ENCODE measurements around the gene WWOX.

Gene WWOX

DNA sequence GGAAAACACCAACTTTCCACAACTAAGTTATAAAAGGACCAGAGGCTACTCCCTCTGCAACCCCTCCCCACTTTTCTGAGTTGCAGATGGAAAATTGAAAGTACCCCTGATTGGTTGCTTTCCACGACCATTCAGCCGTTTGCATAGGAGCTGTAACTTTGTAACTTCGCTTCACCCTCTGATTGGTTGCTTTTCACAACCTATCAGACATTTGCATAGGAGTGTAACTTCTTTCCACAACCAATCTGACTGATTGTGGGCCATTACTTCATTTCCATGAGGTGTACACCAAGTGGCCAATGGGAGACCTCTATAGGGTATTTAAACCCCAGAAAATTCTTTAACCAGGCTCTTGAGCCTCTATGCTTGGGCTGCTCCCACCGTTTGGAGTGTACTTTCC is 644.1 kb downstream of the WWOX start:
- in situ Hi-C loops (cut with HindIII; ENCODE audit: low sequenced_read_pairs): no loop called here

- in situ Hi-C loops (cut with HindIII; ENCODE audit: low sequenced_read_pairs): no loop called here
Measured at GRCh38 chr16:78744099-78744498, 644.6 kb downstream of the WWOX start.

DNA sequence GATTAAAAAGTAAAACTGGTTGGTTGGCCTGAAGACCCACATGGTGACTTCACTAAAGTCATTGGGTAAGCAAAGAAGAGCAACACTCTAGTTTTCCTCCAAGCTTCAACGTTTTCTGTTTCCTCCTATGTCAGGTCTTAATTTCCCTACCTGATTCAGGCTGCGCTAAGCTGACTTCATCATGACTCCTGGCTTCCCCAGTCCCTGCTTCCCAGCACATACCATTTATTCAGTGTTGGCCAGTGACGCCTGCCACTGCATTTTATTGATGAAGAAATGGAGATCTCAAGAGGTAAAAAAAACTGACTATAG is 645.3 kb downstream of the WWOX start:
- in situ Hi-C loops (cut with HindIII; ENCODE audit: low sequenced_read_pairs): no loop called here

- in situ Hi-C loops (cut with HindIII; ENCODE audit: low sequenced_read_pairs): no loop called here
Measured at GRCh38 chr16:78745108-78746019, 645.9 kb downstream of the WWOX start.

DNA sequence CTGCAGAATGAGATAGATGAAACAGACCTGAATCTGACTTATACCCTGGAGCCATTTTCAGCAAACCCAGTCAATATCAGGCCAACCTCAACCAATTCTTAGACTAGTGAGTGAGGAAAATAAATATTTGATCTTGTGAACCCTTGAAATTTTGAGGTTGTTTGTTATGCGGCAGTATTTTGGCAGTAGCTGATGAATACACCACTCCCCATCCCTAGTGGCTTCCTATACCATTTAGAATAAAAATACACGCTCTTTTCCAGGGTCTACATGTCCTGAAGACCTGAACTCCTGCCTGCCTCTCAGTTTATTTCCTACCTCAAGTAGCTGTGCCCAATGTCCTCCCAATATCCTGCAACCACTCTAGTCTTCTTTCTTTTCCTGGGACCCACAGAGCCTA is 647.3 kb downstream of the WWOX start:
- in situ Hi-C loops (cut with HindIII; ENCODE audit: low sequenced_read_pairs): no loop called here

DNA sequence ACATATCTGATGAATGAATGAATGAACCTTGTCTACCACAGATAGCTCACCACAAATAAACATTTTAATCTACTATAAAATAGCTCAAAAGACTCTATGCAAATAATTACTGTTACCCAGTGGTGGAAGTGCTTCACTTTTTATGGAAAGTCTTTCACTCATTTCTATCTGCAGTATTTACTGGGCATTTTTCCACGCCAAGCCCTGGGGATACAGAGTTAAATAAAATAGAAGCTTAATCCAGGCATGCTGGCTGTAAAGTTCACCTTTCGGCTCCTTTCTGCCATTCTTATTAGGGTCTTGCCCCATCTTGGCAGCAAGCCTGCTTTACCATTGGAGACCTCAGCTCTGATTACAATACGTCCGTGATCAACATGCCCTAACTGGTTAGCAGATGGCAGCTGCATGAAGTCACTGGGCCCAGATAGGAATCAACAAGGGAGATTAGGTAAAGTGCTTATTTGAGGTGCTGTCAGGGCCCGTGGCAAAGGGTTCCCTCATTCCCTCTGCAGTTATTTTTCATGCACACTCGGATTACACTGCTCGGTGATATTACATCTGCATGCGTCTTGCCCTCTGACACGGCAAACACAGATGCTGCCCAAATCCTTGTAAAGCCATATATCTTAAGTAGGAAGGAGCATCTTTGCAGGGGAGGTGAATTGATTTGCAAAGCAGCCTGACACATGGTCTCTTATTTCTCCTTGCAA is 648.9 kb downstream of the WWOX start:
- in situ Hi-C loops (cut with HindIII; ENCODE audit: low sequenced_read_pairs): no loop called here

GRCh38 chr16:78749745-78750268 is 650.4 kb downstream of the WWOX start:
- in situ Hi-C loops (cut with HindIII; ENCODE audit: low sequenced_read_pairs): no loop called here

GRCh38 chr16:78750611-78751010 is 651.2 kb downstream of the WWOX start:
- in situ Hi-C loops (cut with HindIII; ENCODE audit: low sequenced_read_pairs): no loop called here

DNA sequence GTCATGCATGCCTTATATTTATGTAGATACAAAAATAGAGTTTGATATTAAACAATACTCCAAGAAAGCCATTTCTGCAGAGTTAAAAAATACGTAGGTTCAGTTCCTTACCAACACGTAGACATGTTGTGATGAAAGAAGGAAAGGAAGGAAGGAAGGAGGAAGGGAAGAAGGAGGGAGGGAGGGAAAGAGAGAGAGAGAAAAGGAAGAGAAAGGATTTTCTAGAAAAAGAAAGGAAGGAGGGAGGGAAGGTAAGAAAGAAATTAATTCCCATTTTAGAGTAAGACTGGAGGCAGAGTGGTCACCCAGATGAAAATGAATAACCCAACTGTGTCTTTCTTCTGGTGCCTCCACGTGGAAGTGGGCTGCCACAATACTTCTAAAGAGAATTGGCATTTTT is 652.1 kb downstream of the WWOX start:
- in situ Hi-C loops (cut with HindIII; ENCODE audit: low sequenced_read_pairs): no loop called here

GRCh38 chr16:78754713-78755112 is 655.3 kb downstream of the WWOX start:
- in situ Hi-C loops (cut with HindIII; ENCODE audit: low sequenced_read_pairs): no loop called here

DNA sequence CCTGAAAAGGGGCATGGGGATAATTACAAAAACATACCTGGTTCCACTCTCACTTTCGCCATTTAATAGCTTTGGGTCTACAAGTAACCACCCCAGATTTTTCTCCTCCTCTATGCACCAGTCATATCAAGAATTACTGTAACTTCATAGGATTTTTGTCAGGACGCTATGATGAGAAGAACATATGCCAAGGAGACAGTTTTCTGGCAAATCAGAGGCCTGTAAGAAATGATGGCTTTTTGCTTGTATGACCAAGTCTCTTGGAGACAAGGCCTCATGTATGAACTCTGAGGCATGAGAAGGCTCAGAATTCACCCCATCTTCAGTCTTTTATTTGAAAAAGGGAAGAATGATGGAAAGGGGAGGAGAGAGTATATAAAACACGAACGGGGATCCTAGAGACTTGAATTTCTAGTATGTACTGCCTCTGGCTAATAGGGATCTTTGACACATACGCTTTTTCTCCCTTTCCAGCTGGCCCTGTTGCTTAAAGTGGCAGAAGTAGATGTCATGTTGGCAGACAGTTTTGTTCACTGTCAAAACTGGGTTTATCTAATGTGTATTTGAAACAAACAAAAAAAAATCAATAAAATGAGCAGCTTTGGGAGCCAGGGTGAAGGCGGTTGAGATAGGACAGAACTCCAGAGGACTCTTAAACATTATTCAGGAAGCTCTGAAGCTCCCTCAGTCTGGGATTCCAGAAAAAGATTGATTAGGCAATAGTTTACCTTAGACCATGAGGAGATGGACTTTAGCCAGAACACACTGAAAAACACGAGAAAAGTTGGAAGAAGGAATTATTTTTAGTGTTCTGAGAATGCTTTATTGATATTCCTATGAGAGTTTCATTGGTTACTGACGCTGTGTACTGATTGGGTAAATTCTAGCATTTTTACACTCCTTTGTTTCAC is 656.6 kb downstream of the WWOX start:
- in situ Hi-C loops (cut with HindIII; ENCODE audit: low sequenced_read_pairs): no loop called here

- in situ Hi-C loops (cut with HindIII; ENCODE audit: low sequenced_read_pairs): no loop called here
Measured at GRCh38 chr16:78759596-78759995, 660.1 kb downstream of the WWOX start.

GRCh38 chr16:78760611-78761010 is 661.2 kb downstream of the WWOX start:
- in situ Hi-C loops (cut with HindIII; ENCODE audit: low sequenced_read_pairs): no loop called here

GRCh38 chr16:78761427-78761826 is 662.0 kb downstream of the WWOX start:
- in situ Hi-C loops (cut with HindIII; ENCODE audit: low sequenced_read_pairs): no loop called here

DNA sequence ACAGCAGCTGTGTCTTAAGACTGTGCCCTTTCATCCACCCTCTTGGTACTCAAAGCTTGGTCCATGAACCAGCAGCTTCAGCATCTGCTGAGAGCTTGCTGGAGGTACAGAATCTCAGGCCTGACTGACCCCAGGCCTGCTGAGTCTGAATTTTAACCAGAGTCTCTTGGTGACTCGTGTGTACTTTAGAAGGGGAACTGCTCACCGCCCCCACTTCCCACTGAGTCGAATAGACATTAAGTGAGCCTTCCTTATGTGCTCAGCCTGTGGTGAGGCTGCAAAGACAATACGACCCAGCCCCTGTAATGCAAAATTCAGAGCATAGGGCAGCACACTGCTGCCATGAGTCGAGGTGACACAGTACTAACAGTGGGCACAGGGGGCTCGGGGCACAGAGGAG is 662.8 kb downstream of the WWOX start:
- in situ Hi-C loops (cut with HindIII; ENCODE audit: low sequenced_read_pairs): no loop called here

DNA sequence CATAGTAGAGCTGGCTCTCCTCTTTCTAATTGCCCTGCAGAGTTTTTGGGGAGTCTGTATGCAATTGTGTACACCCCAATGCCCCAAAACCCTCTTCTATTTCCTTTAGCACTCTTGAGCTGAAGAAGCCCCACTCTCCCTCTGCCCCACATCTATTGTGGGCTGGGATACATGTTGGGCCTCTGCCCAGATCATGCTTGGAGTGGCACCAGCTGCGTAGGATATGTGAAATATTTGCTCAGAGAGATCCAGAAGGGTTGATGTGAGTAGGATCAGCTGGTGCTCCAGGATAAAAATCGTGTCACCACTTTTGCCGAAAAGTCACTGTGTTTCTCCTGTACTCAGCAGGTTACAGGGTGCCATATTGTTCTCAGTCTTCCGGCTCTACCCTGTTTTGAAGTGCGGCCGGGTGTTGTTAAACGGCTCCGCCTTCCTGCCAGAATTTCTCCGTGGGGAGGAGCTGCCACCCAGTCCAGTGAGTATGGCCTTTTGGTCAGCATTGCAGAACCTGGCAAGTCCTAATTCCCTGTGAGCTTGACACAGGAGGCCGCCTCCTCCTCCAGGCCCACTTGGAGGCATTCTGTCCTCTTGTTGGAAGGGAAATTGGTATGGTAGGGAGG is 664.5 kb downstream of the WWOX start:
- in situ Hi-C loops (cut with HindIII; ENCODE audit: low sequenced_read_pairs): no loop called here

DNA sequence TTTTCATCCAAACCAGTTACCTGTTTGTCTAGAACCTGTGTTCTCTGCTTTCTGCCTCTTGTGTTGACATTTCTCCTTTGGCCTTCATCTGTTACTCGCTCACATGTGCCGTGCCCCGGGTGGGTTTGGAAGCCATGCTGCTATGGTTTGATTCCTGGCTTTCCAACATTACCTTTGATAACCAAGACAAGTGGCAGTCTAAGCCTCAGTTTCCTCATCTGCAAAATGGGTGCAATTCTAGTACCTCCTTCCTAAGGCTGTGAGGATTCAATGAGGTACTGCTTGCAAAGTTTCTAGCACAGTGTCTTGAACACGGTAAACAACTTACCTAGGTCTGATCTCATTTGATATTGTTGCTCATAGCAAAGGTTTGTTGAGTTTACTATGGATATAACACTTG is 665.0 kb downstream of the WWOX start:
- in situ Hi-C loops (cut with HindIII; ENCODE audit: low sequenced_read_pairs): no loop called here

DNA sequence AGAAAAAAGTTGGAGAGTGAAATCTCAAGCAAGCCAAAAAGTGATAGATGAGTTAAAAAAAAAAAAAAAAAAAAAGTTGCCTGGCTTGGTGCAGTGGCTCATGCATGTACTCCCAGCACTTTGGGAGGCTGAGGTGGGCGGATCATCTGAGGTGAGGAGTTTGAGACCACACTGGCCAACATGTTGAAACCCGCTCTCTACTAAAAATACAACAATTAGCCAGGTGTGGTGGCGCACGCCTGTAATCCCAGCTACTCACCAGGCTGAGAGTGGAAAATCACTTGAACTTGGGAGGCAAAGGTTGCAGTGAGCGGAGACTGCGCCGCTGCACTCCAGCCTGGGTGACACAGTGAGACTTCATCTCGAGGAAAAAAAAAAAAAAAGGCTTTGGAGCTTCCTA is 668.8 kb downstream of the WWOX start:
- in situ Hi-C loops (cut with HindIII; ENCODE audit: low sequenced_read_pairs): no loop called here

DNA sequence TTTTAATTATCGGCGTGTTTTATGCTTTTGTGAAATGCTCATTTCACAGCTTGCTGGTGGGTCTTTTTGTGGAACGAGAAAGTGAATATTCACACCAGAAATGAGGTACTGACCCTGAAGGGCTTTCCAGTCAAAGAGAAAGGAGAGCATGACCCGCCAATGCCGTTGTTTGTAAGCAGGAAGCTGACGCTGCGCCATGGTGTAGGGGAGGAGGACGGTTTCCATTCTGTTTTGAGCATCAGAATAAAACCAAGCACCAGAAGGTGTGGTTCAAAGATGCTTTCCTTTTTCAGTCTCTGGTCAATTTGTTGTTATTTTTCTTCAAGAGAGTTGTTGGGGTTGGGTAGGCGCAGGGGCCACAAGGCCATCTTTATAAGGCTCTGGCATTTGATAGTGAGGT is 669.3 kb downstream of the WWOX start:
- in situ Hi-C loops (cut with HindIII; ENCODE audit: low sequenced_read_pairs): no loop called here

DNA sequence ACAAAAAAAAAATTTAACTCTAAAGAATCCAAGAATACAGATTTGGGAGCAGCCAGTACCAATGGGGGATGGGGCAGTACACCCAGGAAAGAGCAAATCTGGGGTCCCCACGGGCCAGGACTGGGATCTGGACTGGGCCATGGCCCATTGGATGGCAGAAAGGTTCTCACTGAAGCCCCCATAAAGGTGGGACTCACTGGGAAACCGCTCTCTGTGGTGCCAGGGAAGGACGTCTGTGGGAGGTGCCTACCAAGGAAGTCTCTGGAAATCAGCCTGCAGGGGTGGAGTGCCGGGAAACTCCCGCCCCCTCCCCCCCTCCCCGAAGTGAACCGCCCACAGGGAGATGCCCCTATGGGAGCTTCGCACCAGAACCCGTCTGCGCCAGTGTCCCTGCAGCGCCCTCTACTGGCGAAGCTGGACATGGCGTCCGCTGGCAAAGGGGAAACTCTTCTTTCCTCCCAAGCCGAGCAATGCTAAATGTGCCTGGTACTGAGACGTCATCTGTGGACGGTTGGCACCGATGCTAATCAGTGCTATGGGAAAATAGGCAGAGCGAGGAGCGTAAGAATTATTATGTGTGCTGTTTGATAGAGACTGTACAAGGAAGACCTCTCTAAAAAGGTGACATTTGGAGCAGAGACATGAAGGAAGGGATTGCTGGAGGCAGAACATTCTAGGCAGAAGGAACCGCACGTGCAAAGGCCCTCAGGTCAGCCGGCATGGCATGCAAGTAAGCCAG is 671.1 kb downstream of the WWOX start:
- in situ Hi-C loops (cut with HindIII; ENCODE audit: low sequenced_read_pairs): no loop called here
